ENCODE measurements around the gene TINCR.

The TINCR gene

DNA sequence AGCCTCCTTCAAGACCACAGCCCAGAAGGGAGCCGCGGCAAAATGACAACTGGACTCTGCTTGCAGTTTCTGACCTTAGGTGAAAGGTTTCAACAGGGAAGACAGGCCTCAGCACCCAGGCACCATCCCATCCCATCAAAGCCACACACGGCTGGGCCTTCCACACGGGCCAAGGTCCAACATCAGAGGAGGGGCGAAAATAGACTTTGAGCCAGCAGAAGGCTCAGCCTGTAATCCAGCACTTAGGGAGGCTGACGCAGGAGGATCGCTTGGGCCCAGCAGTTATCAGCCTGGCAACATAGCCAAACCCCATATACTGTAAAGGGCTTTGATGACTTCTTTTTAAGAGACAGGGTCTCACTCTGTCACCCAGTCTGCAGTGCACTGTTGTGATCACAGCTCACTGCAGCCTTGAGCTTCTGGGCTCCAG, 26.8 kb upstream of the TINCR start:
- H3K4me3 ChIP-seq (replicated peaks in 1 of 2; ENCODE audit: low read depth in 2 of 2, low read length in 2 of 2) = no peak overlapping the region
- TF ChIP-seq, protein P1, sequence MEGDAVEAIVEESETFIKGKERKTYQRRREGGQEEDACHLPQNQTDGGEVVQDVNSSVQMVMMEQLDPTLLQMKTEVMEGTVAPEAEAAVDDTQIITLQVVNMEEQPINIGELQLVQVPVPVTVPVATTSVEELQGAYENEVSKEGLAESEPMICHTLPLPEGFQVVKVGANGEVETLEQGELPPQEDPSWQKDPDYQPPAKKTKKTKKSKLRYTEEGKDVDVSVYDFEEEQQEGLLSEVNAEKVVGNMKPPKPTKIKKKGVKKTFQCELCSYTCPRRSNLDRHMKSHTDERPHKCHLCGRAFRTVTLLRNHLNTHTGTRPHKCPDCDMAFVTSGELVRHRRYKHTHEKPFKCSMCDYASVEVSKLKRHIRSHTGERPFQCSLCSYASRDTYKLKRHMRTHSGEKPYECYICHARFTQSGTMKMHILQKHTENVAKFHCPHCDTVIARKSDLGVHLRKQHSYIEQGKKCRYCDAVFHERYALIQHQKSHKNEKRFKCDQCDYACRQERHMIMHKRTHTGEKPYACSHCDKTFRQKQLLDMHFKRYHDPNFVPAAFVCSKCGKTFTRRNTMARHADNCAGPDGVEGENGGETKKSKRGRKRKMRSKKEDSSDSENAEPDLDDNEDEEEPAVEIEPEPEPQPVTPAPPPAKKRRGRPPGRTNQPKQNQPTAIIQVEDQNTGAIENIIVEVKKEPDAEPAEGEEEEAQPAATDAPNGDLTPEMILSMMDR (IDR thresholded peaks at IDR 0.05; ENCODE audit: low read depth, low read length) = no peak
- no peak for DNase-seq (ENCODE audit: low read depth in 2 of 2)

GRCh38 chr19:5593343-5594255, 25.8 kb upstream of the TINCR start:
- H3K4me3 ChIP-seq (replicated peaks in 1 of 2; ENCODE audit: low read depth in 2 of 2, low read length in 2 of 2) = no peak overlapping the region
- TF ChIP-seq, protein P1 (IDR thresholded peaks at IDR 0.05; ENCODE audit: low read depth, low read length) = no peak
- DNase-seq (ENCODE audit: low read depth in 2 of 2) = no peak

GRCh38 chr19:5592531-5593342, 25.0 kb upstream of the TINCR start:
- TF ChIP-seq, protein P1 (IDR thresholded peaks at IDR 0.05; ENCODE audit: low read depth, low read length) = no peak
- no peak for DNase-seq (ENCODE audit: low read depth in 2 of 2)
- no peak overlapping the region for H3K4me3 ChIP-seq (replicated peaks in 1 of 2; ENCODE audit: low read depth in 2 of 2, low read length in 2 of 2)

DNA sequence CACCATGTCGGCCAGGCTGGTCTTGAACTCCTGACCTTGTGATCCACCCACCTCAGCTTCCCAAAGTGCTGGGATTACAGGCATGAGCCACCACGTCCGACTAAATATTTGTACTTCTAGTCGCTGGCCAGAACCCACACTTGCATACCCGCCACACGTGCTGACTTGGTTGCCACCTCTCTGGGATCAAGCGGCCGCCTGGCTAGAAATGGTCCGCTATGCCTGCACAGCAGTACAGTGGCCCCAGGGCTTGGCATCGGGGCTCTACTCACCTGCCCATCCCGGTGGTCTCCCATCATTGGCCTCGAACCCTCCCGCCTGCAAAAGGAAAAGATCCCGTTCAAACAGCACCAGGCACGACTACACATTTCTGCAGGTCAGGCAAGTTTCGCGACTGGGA, 23.7 kb upstream of the TINCR start:
- DNase-seq (ENCODE audit: low read depth in 2 of 2) = no peak
- TF ChIP-seq, protein P1 (IDR thresholded peaks at IDR 0.05; ENCODE audit: low read depth, low read length) = no peak
- H3K4me3 ChIP-seq (replicated peaks in 1 of 2; ENCODE audit: low read depth in 2 of 2, low read length in 2 of 2) = no peak overlapping the region

GRCh38 chr19:5590865-5591154, 23.1 kb upstream of the TINCR start:
- TF ChIP-seq, protein P1 (IDR thresholded peaks at IDR 0.05; ENCODE audit: low read depth, low read length) = no peak
- H3K4me3 ChIP-seq (replicated peaks in 1 of 2; ENCODE audit: low read depth in 2 of 2, low read length in 2 of 2) = no peak overlapping the region
- DNase-seq (ENCODE audit: low read depth in 2 of 2) = no peak

DNA sequence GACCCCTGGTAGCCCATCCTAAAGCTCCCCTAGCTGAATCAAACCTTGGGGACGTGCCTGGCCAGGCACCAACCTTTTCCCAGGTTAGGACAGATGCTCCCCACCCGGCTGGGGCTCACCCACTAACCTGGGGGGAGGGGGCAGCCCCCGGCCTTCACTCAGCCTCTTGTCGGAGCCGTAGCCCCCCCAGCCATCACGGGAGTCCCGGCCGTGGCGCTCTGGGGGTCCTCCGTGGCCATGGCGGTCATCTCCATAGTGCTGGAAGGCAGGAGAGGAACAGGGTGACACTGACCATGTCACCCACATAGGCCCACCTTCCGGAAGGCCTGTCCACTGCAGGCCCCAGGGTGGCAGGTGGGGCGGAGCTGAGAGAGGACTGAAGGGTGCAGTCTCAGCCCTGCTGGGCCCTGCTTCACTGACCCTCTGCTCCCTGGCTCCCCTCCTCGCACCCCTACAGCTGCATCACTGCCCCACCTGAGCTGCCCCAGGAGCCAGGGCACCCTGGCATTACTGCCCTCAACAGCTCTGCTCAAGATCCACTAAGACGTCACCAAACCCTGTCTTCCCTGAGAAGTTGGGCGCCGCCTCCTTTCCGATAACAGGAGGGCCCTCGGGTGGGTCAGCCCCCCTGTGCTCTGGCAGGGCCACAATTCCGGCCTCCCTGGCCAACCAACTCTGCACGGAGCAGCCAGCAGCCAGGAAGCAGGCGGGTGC, 22.6 kb upstream of the TINCR start:
- TF ChIP-seq, protein P1 (IDR thresholded peaks at IDR 0.05; ENCODE audit: low read depth, low read length) = no peak
- no peak for DNase-seq (ENCODE audit: low read depth in 2 of 2)
- no peak overlapping the region for H3K4me3 ChIP-seq (replicated peaks in 1 of 2; ENCODE audit: low read depth in 2 of 2, low read length in 2 of 2)
